Endothelial cell of umbilical vein (primary cell): Measurements from ENCODE around the gene NOP10.

Experiments used
- POLR2A ChIP-seq: IDR thresholded peaks from 2 replicates; pipeline ENCODE4 v1.6.1; 2012; ENCODE audit warnings: low read depth, mild to moderate bottlenecking, control low read depth, low read length
- POLR2AphosphoS5 ChIP-seq: IDR thresholded peaks from 2 replicates; pipeline ENCODE4 v1.6.1; 2012; ENCODE audit warnings: low read depth, mild to moderate bottlenecking, control low read depth, low read length, moderate library complexity; ENCODE audit not compliant: insufficient read depth
- TF ChIP-seq, protein P1 (sequence below), 2 donors: IDR thresholded peaks; 1 replicate in 1 of 2; 2 replicates in 1 of 2; pipeline ENCODE4 v1.5.1; 2011; ENCODE audit warnings: low read length in 2 of 2, mild to moderate bottlenecking in 2 of 2, moderate library complexity in 2 of 2, control low read depth in 1 of 2, inconsistent platforms in 1 of 2, low read depth in 1 of 2; ENCODE audit not compliant: insufficient read depth in 1 of 2; ENCODE audit errors: extremely low read depth in 1 of 2
- TF ChIP-seq, protein P2 (sequence below): IDR thresholded peaks from 2 replicates; pipeline ENCODE4 v1.6.1; 2011; ENCODE audit not compliant: insufficient read depth, insufficient read length

DNA sequence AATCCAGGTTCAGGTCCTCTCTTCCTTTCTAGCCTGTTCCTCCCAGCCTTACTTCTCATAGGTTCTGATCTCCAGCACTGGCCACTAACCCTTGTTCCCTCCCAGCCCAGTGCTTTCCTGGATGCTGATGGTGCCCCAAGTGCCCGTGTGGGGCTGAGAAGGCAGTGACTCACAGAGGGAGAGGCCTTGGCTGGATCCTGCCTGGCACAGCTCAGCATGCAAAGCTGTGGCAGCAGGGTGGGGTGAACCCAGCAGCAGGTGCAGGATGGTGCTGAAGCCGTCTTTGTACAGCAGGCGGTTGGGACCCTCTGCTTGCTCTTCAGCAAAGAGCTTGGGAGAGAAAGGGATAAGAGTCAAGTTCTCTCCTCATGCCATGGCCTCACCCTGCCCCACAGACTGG is 16.5 kb upstream of the NOP10 start:
- TF ChIP-seq POLR2A, result no peak
- TF ChIP-seq, protein P1, sequence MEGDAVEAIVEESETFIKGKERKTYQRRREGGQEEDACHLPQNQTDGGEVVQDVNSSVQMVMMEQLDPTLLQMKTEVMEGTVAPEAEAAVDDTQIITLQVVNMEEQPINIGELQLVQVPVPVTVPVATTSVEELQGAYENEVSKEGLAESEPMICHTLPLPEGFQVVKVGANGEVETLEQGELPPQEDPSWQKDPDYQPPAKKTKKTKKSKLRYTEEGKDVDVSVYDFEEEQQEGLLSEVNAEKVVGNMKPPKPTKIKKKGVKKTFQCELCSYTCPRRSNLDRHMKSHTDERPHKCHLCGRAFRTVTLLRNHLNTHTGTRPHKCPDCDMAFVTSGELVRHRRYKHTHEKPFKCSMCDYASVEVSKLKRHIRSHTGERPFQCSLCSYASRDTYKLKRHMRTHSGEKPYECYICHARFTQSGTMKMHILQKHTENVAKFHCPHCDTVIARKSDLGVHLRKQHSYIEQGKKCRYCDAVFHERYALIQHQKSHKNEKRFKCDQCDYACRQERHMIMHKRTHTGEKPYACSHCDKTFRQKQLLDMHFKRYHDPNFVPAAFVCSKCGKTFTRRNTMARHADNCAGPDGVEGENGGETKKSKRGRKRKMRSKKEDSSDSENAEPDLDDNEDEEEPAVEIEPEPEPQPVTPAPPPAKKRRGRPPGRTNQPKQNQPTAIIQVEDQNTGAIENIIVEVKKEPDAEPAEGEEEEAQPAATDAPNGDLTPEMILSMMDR (IDR thresholded peaks at IDR 0.05; ENCODE audit: extremely low read depth in 1 of 2, insufficient read depth in 1 of 2, low read depth in 1 of 2, low read length in 2 of 2), result no peak
- TF ChIP-seq, protein P2, sequence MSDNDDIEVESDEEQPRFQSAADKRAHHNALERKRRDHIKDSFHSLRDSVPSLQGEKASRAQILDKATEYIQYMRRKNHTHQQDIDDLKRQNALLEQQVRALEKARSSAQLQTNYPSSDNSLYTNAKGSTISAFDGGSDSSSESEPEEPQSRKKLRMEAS, result no peak
- TF ChIP-seq POLR2AphosphoS5, result no peak
